ENCODE data around the gene ZBTB46. TPM values are rescaled to one million over a fixed set of nuclear protein-coding genes. Genes with fewer than 3 reads are reported as not detected.

The ZBTB46 gene
- total and polyA plus RNA-seq, 10 of the 15 experiments (the other 5 are each of a cell fraction or from before 2014, with no cell fraction given) = 0.15 to 0.92 (median 0.34) TPM

DNA sequence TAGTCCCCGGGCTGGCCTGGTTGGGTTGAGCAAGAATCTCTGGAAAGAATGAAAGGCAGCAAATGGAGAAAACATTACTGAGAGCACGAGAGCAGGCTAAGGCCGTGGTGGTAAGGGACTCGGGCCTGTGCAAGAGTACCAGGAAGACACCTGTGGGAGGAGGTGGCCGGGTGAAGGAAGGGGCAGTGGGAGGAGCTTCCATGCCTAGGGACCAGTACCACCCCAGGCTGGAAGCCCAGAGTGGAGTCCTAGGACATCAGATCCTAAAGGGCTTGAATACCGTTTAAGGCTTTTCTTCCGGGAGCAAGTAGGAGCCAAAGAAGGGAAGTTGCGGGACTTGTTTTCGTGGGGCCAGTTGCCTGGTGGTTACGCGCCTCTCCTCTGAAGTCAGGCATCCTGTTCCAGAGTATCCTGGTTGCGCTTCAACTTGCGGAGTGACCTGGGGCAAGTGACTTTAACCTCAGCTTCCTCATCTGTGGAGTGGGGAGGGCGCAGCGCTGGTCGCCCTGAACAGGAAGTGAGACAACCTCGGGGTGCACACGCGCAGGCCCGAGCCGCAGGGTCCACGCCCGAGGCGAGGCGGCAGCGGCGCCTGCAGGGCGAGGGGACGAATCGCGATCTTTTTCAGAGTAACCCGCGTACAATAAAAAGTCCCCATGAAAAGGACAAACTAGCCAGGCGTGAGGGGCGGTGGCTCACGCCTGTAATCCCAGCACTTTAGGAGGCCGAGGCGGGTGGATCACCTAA is 32.9 kb upstream of the ZBTB46 start (continued):
- TF ChIP-seq RAD21 (IDR thresholded peaks at IDR 0.05; ENCODE audit: insufficient read depth, low read depth, low read length) (peak; percentile 97), ZNF24 (IDR thresholded peaks at IDR 0.05) (peak; percentile 54; the same call in 1 of the 2 replicates), MTA3 (IDR thresholded peaks at IDR 0.05; ENCODE audit: borderline replicate concordance, low read length) (no peak; the same call in 1 of the 2 replicates), BCL11A (IDR thresholded peaks at IDR 0.05; ENCODE audit: low read depth, low read length) (0 out of 2 replicates have a peak, but pooled peaks have one; percentile 12), MYC (IDR thresholded peaks at IDR 0.05; ENCODE audit: insufficient read depth, insufficient read length, insufficient replicate concordance, low read length, severe bottlenecking) (no peak), FOXK2 (IDR thresholded peaks at IDR 0.05) (peak; percentile 27; the same call in 1 of the 2 replicates), NKRF (conservative IDR thresholded peaks at IDR 0.05) (peak; percentile 87), CUX1 (IDR thresholded peaks at IDR 0.05; ENCODE audit: insufficient replicate concordance, low read depth, low read length) (no peak), NFIC (IDR thresholded peaks at IDR 0.05; ENCODE audit: low read depth, low read length) (no peak), SIX5 (IDR thresholded peaks at IDR 0.05; ENCODE audit: low read depth, low read length, severe bottlenecking) (no peak), ATF7 (IDR thresholded peaks at IDR 0.05; ENCODE audit: low read depth) (peak; percentile 29; the same call in 1 of the 2 replicates), ZZZ3 (IDR thresholded peaks at IDR 0.05; ENCODE audit: control insufficient read depth, insufficient read length, low read depth) (no peak), RCOR1 (conservative IDR thresholded peaks at IDR 0.05; ENCODE audit: low read depth, low read length) (no peak), YY1 (IDR thresholded peaks at IDR 0.05; ENCODE audit: low read depth, low read length) (peak; percentile 70), HDAC2 (IDR thresholded peaks at IDR 0.05) (no peak), E2F8 (IDR thresholded peaks at IDR 0.05; ENCODE audit: low read depth, partially characterized antibody) (no peak), TBL1XR1 (IDR thresholded peaks at IDR 0.05; ENCODE audit: low read depth, low read length) (no peak; the same call in 1 of the 2 replicates)

All from GM12878 (cell line).